SK-N-SH (cell line): ENCODE measurements around the gene TMEM39B. TPM values are rescaled to one million over a fixed set of nuclear protein-coding genes. Genes with fewer than 3 reads are reported as not detected.

Experiments used
- CTCF ChIA-PET: fragments of 300-600, 350-600 bp; formaldehyde crosslinking; extraction: SDS; loops from one replicate; lab custom pipeline; 2021; lab: Yijun Ruan, JAX
- POLR2A ChIA-PET: fragments of 350-600 bp; sonication (Branson Sonifier 250); formaldehyde crosslinking; extraction: SDS; loops from one replicate; lab custom pipeline; 2020; ENCODE audit warnings: antibody characterized with exemption, inconsistent platforms; lab: Yijun Ruan, JAX
- DNase-seq: peaks from one replicate; pipeline ENCODE4 v3.0.0; 2012
- H2AFZ ChIP-seq: fragments of 200-600 bp; sonication (generic); 2 replicates; pipeline ENCODE4 v1.8.1; 2016; ENCODE audit warnings: antibody characterized with exemption, mild to moderate bottlenecking, low read depth
- H3F3A ChIP-seq: fragments of 200-600 bp; sonication (generic); replicated peaks from 2 replicates; pipeline ENCODE3; 2016; ENCODE audit warnings: antibody characterized with exemption, mild to moderate bottlenecking; ENCODE audit not compliant: insufficient read depth
- H3K27ac ChIP-seq, 2 experiments: fragments of 200-500 bp in 1 of 2; fragments of 200-600 bp in 1 of 2; sonication (Bioruptor generic) in 1 of 2; sonication (generic), shearing (Covaris generic) in 1 of 2; 2 replicates each; pipeline versions ENCODE4 v1.5.1 to v1.6.1; 2014 to 2016; ENCODE audit warnings: low read depth in 2 of 2, inconsistent platforms in 1 of 2, low read length in 1 of 2, mild to moderate bottlenecking in 1 of 2, mixed read lengths in 1 of 2
- H3K27me3 ChIP-seq: fragments of 200-600 bp; sonication (generic), shearing (Covaris generic); 2 replicates; pipeline ENCODE4 v1.6.1; 2016; ENCODE audit warnings: mixed run types; ENCODE audit not compliant: insufficient read depth
- H3K36me3 ChIP-seq, 2 experiments: fragments of 200-500 bp in 1 of 2; fragments of 200-600 bp in 1 of 2; sonication (Bioruptor generic) in 1 of 2; sonication (generic) in 1 of 2; replicated peaks in 1 of 2; 2 replicates each; pipeline versions ENCODE3 to v1.5.1; 2014 to 2016; ENCODE audit warnings: low read length in 1 of 2, mild to moderate bottlenecking in 1 of 2; ENCODE audit not compliant: insufficient read depth in 2 of 2, control insufficient read depth in 1 of 2
- H3K4me1 ChIP-seq, 2 experiments: fragments of 200-500 bp in 1 of 2; fragments of 200-600 bp in 1 of 2; sonication (Bioruptor generic) in 1 of 2; sonication (generic), shearing (Covaris generic) in 1 of 2; 2 replicates each; pipeline versions ENCODE4 v1.5.1 to v1.6.1; 2014 to 2016; ENCODE audit warnings: low read depth in 1 of 2, low read length in 1 of 2, mixed run types in 1 of 2; ENCODE audit not compliant: insufficient read depth in 2 of 2, control insufficient read depth in 1 of 2
- H3K4me2 ChIP-seq: fragments of 200-600 bp; sonication (generic), shearing (Covaris generic); 2 replicates; pipeline ENCODE4 v1.6.1; 2017; ENCODE audit warnings: mixed run types
- H3K4me3 ChIP-seq, 2 experiments: fragments of 200-500 bp in 1 of 2; fragments of 200-600 bp in 1 of 2; sonication (Bioruptor generic) in 1 of 2; sonication (generic), shearing (Covaris generic) in 1 of 2; 2 replicates each; pipeline versions ENCODE4 v1.5.1 to v1.8.1; 2014 to 2016; ENCODE audit warnings: low read depth in 2 of 2, inconsistent platforms in 1 of 2, low read length in 1 of 2, mild to moderate bottlenecking in 1 of 2, mixed read lengths in 1 of 2, moderate library complexity in 1 of 2
- H3K79me2 ChIP-seq: fragments of 200-600 bp; sonication (generic); 2 replicates; pipeline ENCODE4 v1.8.1; 2017; ENCODE audit warnings: mild to moderate bottlenecking; ENCODE audit not compliant: insufficient read depth
- H3K9ac ChIP-seq: fragments of 200-600 bp; sonication (generic); 2 replicates; pipeline ENCODE4 v1.6.1; 2017; ENCODE audit warnings: mixed run types
- H3K9me2 ChIP-seq: fragments of 200-600 bp; sonication (generic); 2 replicates; pipeline ENCODE4 v1.6.1; 2017; ENCODE audit warnings: mixed run types
- H3K9me3 ChIP-seq: fragments of 200-600 bp; sonication (generic); 2 replicates; pipeline ENCODE4 v1.6.1; 2017; ENCODE audit warnings: mixed run types, mild to moderate bottlenecking, moderate library complexity
- H4K20me1 ChIP-seq: fragments of 200-600 bp; sonication (generic); 2 replicates; pipeline ENCODE4 v1.6.1; 2017; ENCODE audit warnings: mild to moderate bottlenecking, mixed run types; ENCODE audit not compliant: insufficient read depth
- FOSL2 ChIP-seq: IDR thresholded peaks from 2 replicates; pipeline ENCODE4 v1.4.0; 2012; ENCODE audit warnings: low read depth, mild to moderate bottlenecking, moderate library complexity, borderline replicate concordance
- GATA2 ChIP-seq: sonication (generic); formaldehyde crosslinking; IDR thresholded peaks from 2 replicates; pipeline ENCODE4 v1.5.0; 2020; ENCODE audit warnings: mild to moderate bottlenecking, missing genetic modification reagents
- MEF2A ChIP-seq: IDR thresholded peaks from 2 replicates; pipeline ENCODE4 v1.4.0; 2012; ENCODE audit warnings: low read depth, borderline replicate concordance
- NRF1 ChIP-seq: IDR thresholded peaks from 2 replicates; pipeline ENCODE4 v1.6.1; 2012; ENCODE audit warnings: low read depth, mild to moderate bottlenecking, low read length
- RAD21 ChIP-seq: IDR thresholded peaks from 2 replicates; pipeline ENCODE4 v1.6.1; 2012; ENCODE audit warnings: mild to moderate bottlenecking, low read length
- RFX5 ChIP-seq: IDR thresholded peaks from 2 replicates; pipeline ENCODE4 v1.6.1; 2012; ENCODE audit warnings: mild to moderate bottlenecking, improper control_type of control experiment, low read length
- TCF12 ChIP-seq: IDR thresholded peaks from 2 replicates; pipeline ENCODE4 v1.4.0; 2012
- YY1 ChIP-seq: IDR thresholded peaks from 2 replicates; pipeline ENCODE4 v1.4.0; 2012; ENCODE audit warnings: low read depth, mild to moderate bottlenecking
- WGBS: methylation state at CpG from one replicate; pipeline ENCODE4 v1.1.6; 2017; ENCODE audit warnings: low lambda C conversion rate; 5-methylcytosine and 5-hydroxymethylcytosine counted together
- polyA plus RNA-seq, 3 experiments: library from polyadenylated mRNA; depleted of rRNA; stranded (reverse); fragments of >200 nt; gene quantifications; 2 replicates each; pipeline ENCODE4 v1.2.3, GENCODE V29; 2012
- TF ChIP-seq, protein P1 (sequence below): fragments of 200-600 bp; sonication (generic); IDR thresholded peaks from 2 replicates; pipeline ENCODE4 v1.6.1; 2017; ENCODE audit warnings: antibody characterized with exemption, mild to moderate bottlenecking, moderate library complexity
- TF ChIP-seq, protein P2 (sequence below): IDR thresholded peaks from 2 replicates; pipeline ENCODE4 v1.6.1; 2012; ENCODE audit warnings: mild to moderate bottlenecking, low read depth, low read length, moderate library complexity

The TMEM39B gene
- polyA plus RNA-seq, 1 of the 3 experiments (the other 2 are of a cell fraction): 25.1 TPM

DNA sequence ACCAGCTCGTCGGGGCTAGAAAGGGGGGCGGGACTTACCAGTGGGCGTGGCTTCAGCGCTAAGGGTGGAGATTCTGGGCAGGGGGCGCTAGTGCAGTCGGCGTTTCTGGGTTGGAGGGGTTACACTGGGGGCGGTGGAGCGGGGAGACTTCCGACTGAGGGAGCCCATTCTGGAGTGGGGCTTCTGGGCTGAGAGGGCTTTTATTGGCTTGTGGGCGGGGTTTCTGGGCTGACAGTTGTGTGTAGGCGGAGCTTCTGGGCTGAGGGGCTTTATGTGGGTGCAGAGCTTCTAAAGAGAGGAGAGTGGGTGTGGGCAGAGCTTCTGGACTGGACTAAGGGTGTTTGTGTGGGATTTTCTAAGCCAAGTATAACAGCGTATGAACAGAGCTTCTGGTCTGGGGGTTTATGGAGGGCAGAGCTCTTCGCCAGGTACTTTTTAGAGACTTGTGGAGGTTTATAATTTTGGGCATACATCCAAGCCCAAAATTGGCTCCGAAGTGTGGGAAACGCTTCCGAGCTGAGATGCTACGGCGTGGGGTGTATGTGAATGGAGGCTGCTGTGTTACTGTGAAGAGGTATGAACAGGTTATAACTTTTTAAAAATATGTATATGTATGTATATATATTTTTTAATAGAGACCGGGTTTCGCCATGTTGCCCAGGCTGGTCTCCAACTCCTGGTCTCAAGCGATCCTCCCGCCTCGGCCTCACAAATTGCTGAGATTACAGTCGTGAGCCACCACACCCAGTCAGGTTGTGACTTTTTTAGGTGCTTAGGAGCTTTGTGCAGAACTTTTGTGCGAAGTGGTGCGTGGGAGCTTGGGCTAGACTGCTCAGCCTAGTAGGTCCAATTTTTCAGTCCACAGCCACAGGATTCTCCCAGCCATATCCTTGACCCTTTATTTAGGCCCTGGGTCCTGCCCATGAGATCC lies 825 bp downstream of the TMEM39B start:
- H3K4me3 ChIP-seq: peak overlapping the region; percentile 65 to 71
- no peaks in the 10 kb centered on the region for H3K27me3 ChIP-seq
- H2AFZ ChIP-seq: no peak overlapping the region
- H3K27ac ChIP-seq: peak overlapping the region; percentile 84 to 93; a peak in 3 of 4 replicates
- 0 out of 2 replicates have a peak, but pooled peaks cover 4% of the 10 kb centered on the region for H4K20me1 ChIP-seq
- H3K4me2 ChIP-seq: peak overlapping the region; percentile 85
- POLR2A ChIA-PET: interaction anchor here (0.8 to 2.4 kb wide), 14 partner anchors 8 to 106 kb away, joined by 3 to 16 read pairs (median 4); partner anchors contain the start of genes KHDRBS1, KPNA6 and TXLNA
- peaks cover 32% of the 10 kb centered on the region for H3K79me2 ChIP-seq
- peaks cover 19 to 25% of the 10 kb centered on the region in 2 experiments for H3K36me3 ChIP-seq
- no peak for DNase-seq
- no peaks in the 10 kb centered on the region for H3K9me3 ChIP-seq
- no peaks in the 10 kb centered on the region for H3K9me2 ChIP-seq
- peak overlapping the region; percentile 83; the same call in 1 of the 2 replicates for H3K9ac ChIP-seq
- peaks cover 22% of the 10 kb centered on the region for H3F3A ChIP-seq
- 30% methylated on average over 27 of the region's 28 CpGs for WGBS
- CTCF ChIA-PET: interaction anchor here (0.6 to 2.3 kb wide), 9 partner anchors 9 to 311 kb away, joined by 3 to 16 read pairs (median 3); partner anchors contain the start of gene KPNA6
- TF ChIP-seq YY1 (no peak), NRF1 (no peak), GATA2 (CRISPR knock-in tag) (no peak), MEF2A (no peak), RFX5 (no peak), TCF12 (no peak)
- TF ChIP-seq, protein P1, sequence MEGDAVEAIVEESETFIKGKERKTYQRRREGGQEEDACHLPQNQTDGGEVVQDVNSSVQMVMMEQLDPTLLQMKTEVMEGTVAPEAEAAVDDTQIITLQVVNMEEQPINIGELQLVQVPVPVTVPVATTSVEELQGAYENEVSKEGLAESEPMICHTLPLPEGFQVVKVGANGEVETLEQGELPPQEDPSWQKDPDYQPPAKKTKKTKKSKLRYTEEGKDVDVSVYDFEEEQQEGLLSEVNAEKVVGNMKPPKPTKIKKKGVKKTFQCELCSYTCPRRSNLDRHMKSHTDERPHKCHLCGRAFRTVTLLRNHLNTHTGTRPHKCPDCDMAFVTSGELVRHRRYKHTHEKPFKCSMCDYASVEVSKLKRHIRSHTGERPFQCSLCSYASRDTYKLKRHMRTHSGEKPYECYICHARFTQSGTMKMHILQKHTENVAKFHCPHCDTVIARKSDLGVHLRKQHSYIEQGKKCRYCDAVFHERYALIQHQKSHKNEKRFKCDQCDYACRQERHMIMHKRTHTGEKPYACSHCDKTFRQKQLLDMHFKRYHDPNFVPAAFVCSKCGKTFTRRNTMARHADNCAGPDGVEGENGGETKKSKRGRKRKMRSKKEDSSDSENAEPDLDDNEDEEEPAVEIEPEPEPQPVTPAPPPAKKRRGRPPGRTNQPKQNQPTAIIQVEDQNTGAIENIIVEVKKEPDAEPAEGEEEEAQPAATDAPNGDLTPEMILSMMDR: peak; percentile 46
- peaks cover 13 to 21% of the 10 kb centered on the region in 2 experiments for H3K4me1 ChIP-seq

DNA sequence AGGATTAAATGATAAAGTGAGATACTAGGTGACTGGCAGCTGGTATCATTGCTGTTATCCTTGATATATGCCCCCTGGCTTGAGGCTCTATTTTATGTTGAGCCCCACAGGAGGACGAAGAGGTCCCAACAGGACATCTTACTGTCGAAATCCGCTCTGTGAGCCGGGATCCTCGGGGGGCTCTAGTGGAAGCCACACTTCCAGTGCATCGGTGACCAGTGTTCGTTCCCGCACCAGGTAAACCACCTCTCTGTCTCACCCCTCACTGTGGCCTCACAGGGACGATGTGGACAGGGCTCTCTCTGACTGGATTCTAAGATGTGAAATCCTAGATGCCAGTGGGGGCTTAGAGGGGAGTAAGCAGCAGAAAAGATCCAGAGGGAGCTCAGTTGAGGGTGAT lies 2.1 kb downstream of the TMEM39B start:
- Histone ChIP-seq H3K27me3 (no peaks in the 10 kb centered on the region), H3K36me3 (peaks cover 19 to 32% of the 10 kb centered on the region in 2 experiments), H3K27ac (no peak overlapping the region), H3K9me3 (no peaks in the 10 kb centered on the region), H2AFZ (no peak overlapping the region), H3K4me1 (peaks cover 13 to 17% of the 10 kb centered on the region in 2 experiments), H3K9ac (no peak overlapping the region), H3K9me2 (no peaks in the 10 kb centered on the region), H3K4me2 (peak overlapping the region; percentile 85; the same call in 1 of the 2 replicates), H3K79me2 (peaks cover 32% of the 10 kb centered on the region), H3K4me3 (no peak overlapping the region), H4K20me1 (0 out of 2 replicates have a peak, but pooled peaks cover 4% of the 10 kb centered on the region), H3F3A (peaks cover 22% of the 10 kb centered on the region)
- DNase-seq: no peak
- CTCF ChIA-PET: interaction anchor here (1.0 to 2.3 kb wide), 3 partner anchors 12 to 33 kb away, joined by 3 to 16 read pairs (median 5); partner anchors contain the start of gene KPNA6
- POLR2A ChIA-PET: no interaction called here
- 90% methylated on average over 6 of the region's 9 CpGs for WGBS
- TF ChIP-seq, protein P2, sequence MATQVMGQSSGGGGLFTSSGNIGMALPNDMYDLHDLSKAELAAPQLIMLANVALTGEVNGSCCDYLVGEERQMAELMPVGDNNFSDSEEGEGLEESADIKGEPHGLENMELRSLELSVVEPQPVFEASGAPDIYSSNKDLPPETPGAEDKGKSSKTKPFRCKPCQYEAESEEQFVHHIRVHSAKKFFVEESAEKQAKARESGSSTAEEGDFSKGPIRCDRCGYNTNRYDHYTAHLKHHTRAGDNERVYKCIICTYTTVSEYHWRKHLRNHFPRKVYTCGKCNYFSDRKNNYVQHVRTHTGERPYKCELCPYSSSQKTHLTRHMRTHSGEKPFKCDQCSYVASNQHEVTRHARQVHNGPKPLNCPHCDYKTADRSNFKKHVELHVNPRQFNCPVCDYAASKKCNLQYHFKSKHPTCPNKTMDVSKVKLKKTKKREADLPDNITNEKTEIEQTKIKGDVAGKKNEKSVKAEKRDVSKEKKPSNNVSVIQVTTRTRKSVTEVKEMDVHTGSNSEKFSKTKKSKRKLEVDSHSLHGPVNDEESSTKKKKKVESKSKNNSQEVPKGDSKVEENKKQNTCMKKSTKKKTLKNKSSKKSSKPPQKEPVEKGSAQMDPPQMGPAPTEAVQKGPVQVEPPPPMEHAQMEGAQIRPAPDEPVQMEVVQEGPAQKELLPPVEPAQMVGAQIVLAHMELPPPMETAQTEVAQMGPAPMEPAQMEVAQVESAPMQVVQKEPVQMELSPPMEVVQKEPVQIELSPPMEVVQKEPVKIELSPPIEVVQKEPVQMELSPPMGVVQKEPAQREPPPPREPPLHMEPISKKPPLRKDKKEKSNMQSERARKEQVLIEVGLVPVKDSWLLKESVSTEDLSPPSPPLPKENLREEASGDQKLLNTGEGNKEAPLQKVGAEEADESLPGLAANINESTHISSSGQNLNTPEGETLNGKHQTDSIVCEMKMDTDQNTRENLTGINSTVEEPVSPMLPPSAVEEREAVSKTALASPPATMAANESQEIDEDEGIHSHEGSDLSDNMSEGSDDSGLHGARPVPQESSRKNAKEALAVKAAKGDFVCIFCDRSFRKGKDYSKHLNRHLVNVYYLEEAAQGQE: no peak
- TF ChIP-seq RAD21 (no peak), YY1 (no peak), FOSL2 (no peak)
- TF ChIP-seq, protein P1: no peak
